Stimulated activated CD8-positive, alpha-beta memory T cell treated with anti-CD3 and anti-CD28 coated beads, Interleukin-4, amount 100 ng/mL, for 4 hours (primary cell): Measurements from ENCODE around the gene NDUFC2.
"Not testable (repeated sequence)": the region's sequence is repeated elsewhere in the genome, so short reads cannot be mapped to it uniquely, and the experiment has no call there.

Source experiments
- DNase-seq, 2 donors: peaks; one replicate each; pipeline ENCODE4 v3.0.0-alpha.2; 2020; ENCODE audit warnings: low read depth in 2 of 2, low spot score in 1 of 2

NDUFC2 gene

GRCh38 chr11:78056093-78056492, 23.6 kb downstream of the NDUFC2 start:
- DNase-seq: no peak

- no peak for DNase-seq
These were observed 24.7 kb downstream of the NDUFC2 start for GRCh38 chr11:78054971-78055370.

- DNase-seq: no peak
These were observed 28.5 kb downstream of the NDUFC2 start for GRCh38 chr11:78050964-78051831.

- DNase-seq: no peak
These were observed 30.3 kb downstream of the NDUFC2 start for GRCh38 chr11:78049348-78049747.

GRCh38 chr11:78048561-78048960, 31.1 kb downstream of the NDUFC2 start:
- no peak for DNase-seq

- no peak for DNase-seq
These were observed 33.2 kb downstream of the NDUFC2 start for GRCh38 chr11:78046486-78046854.

- peak; percentile 43 to 61 for DNase-seq
These were observed 33.7 kb downstream of the NDUFC2 start for GRCh38 chr11:78045851-78046485.

- no peak for DNase-seq
These were observed 35.0 kb downstream of the NDUFC2 start for GRCh38 chr11:78044706-78045105.

GRCh38 chr11:78041843-78042440, 37.7 kb downstream of the NDUFC2 start:
- DNase-seq: no peak

GRCh38 chr11:78041380-78041719, 38.3 kb downstream of the NDUFC2 start:
- DNase-seq: not testable (repeated sequence)

GRCh38 chr11:78040691-78041379, 38.8 kb downstream of the NDUFC2 start:
- DNase-seq: no peak

- no peak for DNase-seq
These were observed 39.6 kb downstream of the NDUFC2 start for GRCh38 chr11:78039919-78040671.

- no peak for DNase-seq
These were observed 40.2 kb downstream of the NDUFC2 start for GRCh38 chr11:78039391-78039918.

GRCh38 chr11:78038697-78039313, 40.9 kb downstream of the NDUFC2 start:
- DNase-seq: no peak

- no peak for DNase-seq
These were observed 41.6 kb downstream of the NDUFC2 start for GRCh38 chr11:78037825-78038620.

GRCh38 chr11:78037056-78037455, 42.6 kb downstream of the NDUFC2 start:
- no peak for DNase-seq

- DNase-seq: no peak
These were observed 43.3 kb downstream of the NDUFC2 start for GRCh38 chr11:78036313-78036712.

GRCh38 chr11:78034623-78035022, 45.0 kb downstream of the NDUFC2 start:
- DNase-seq: no peak

- DNase-seq: no peak
These were observed 46.6 kb downstream of the NDUFC2 start for GRCh38 chr11:78033040-78033439.
